ENCODE measurements around the gene KCNQ4. TPM values are rescaled to one million over a fixed set of nuclear protein-coding genes. Genes with fewer than 3 reads are reported as not detected.

KCNQ4 gene
- total and polyA plus RNA-seq, 7 experiments from 2014 or later, result 0.10 to 0.97 (median 0.20) TPM; not detected in 1

DNA sequence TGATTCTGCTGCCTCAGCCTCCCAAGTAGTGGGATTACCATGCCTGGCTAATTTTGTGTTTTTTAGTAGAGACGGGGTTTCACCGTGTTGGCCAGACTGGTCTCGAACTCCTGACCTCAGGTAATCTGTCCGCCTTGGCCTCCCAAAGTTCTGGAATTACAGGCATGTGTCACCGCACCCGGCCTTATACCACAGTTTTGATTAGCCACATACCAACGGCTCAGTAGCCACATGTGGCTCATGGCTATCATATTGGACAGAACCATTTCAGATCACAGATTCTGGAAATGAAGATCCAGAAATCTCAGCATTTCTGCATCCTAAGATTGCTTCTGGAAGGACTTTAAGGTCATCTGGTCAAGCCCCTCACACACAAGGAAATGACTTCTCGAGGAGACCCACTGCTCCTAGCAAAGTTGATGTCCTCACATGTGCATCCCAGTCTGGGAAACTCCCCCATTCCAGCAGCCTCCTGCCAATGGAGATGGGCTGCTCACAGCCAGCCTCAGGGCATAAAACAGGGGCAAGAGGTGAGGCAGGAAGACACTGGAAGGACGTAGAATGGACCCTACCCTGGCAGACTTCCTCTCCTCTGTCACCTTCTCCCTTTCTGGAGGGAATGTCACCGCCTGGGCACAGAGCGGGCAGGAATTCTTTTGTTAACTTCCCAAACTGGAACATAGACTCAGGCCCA, 96.0 kb downstream of the KCNQ4 start:
- H3K27ac Mint-ChIP-seq, result no peak overlapping the region
- intact Hi-C loops (cut with micrococcal nuclease), result no loop called here
- peaks cover 0 to 6% (median 0%) of the 10 kb centered on the region in 3 experiments for H3K9me3 ChIP-seq (ENCODE audit: control insufficient read depth in 2 of 3, low read length in 3 of 3)
- CTCF ChIA-PET, result interaction anchor here (0.7 kb wide), 1 partner anchor 19 kb away, joined by 3 read pairs; no protein-coding TSS in a partner anchor
- H3K9me3 Mint-ChIP-seq, result peaks cover 0 to 18% (median 4%) of the 10 kb centered on the region in 11 donors
- H3K27ac ChIP-seq (ENCODE audit: low read depth, low read length), result no peak overlapping the region
- no peak for ATAC-seq
- H3K36me3 ChIP-seq (ENCODE audit: control insufficient read depth in 2 of 3, insufficient read depth in 3 of 3, low read length in 3 of 3), result no peaks in the 10 kb centered on the region
- DNase-seq, result no peak
- H3K27me3 Mint-ChIP-seq, result peaks cover 15 to 23% (median 21%) of the 10 kb centered on the region in 5 donors
- POLR2A ChIA-PET, result no interaction called here
- H3K4me1 Mint-ChIP-seq, result peaks cover 0 to 33% (median 11%) of the 10 kb centered on the region in 7 donors
- no peak overlapping the region for H3K4me3 Mint-ChIP-seq
- peaks cover 5 to 21% of the 10 kb centered on the region in 2 donors for H3K4me1 ChIP-seq (ENCODE audit: control insufficient read depth in 2 of 2, insufficient read depth in 2 of 2, low read length in 2 of 2)
- H3K36me3 Mint-ChIP-seq, result peaks cover 0 to 20% (median 4%) of the 10 kb centered on the region in 5 donors
- peaks cover 0 to 8% of the 10 kb centered on the region in 2 donors for H3K27me3 ChIP-seq (ENCODE audit: control insufficient read depth in 2 of 2, insufficient read depth in 2 of 2, low read length in 2 of 2)
- H3K4me3 ChIP-seq (ENCODE audit: low read length), result no peak overlapping the region

DNA sequence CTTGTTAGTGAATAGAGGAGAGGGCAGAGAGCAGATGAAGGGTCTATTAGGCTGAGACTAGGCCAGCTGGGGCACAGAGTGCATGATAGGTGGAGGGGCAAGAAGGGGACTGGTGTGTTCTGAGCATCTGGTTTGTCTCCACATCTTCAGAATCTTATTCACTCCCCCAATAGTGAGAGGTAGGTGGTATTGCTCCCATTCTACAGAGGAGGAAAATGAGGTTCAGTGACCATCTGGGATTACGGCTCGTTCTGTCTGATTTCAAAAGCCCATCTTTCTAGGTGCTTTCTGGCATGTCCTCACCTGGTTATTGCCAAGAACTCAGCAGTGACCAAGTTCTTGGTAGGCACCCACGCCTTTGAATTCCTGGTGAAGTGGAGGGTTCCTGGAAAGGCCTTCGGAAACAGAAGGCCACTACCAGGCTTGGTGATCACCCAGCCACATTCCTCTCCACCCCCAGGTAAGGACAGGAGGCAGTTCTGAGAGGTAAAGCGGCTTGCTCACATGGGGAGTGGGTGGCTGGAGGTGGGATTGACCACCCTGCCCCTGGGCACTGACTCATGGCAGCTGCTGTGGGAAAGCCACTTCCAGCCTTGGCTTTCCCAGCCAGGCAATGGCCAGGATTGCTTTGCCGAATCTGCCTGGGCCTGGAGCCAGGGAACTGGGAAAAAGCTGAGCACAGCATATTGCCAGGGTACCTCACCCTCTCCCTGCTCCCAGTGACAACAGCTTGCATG, 97.4 kb downstream of the KCNQ4 start:
- peaks cover 0 to 8% of the 10 kb centered on the region in 2 donors for H3K27me3 ChIP-seq (ENCODE audit: control insufficient read depth in 2 of 2, insufficient read depth in 2 of 2, low read length in 2 of 2)
- no peak for DNase-seq
- peaks cover 0 to 14% (median 5%) of the 10 kb centered on the region in 11 donors for H3K9me3 Mint-ChIP-seq
- peaks cover 20 to 35% (median 32%) of the 10 kb centered on the region in 5 donors for H3K27me3 Mint-ChIP-seq
- no peaks in the 10 kb centered on the region for H3K36me3 ChIP-seq (ENCODE audit: control insufficient read depth in 2 of 3, insufficient read depth in 3 of 3, low read length in 3 of 3)
- ATAC-seq, result no peak
- no peak overlapping the region for H3K27ac ChIP-seq (ENCODE audit: low read depth, low read length)
- ChIA-PET POLR2A (interaction anchor here (0.6 kb wide), 1 partner anchor 12 kb away, joined by 3 read pairs; no protein-coding TSS in a partner anchor), CTCF (no interaction called here)
- H3K9me3 ChIP-seq (ENCODE audit: control insufficient read depth in 2 of 3, low read length in 3 of 3), result peaks cover 0 to 6% (median 0%) of the 10 kb centered on the region in 3 experiments
- H3K4me1 Mint-ChIP-seq, result peaks cover 0 to 22% (median 5%) of the 10 kb centered on the region in 7 donors
- intact Hi-C loops (cut with micrococcal nuclease), result no loop called here
- H3K4me1 ChIP-seq (ENCODE audit: control insufficient read depth in 2 of 2, insufficient read depth in 2 of 2, low read length in 2 of 2), result peaks cover 0 to 10% of the 10 kb centered on the region in 2 donors
- peak overlapping the region in 1 of 10 donors; percentile 13 for H3K4me3 Mint-ChIP-seq
- no peak overlapping the region for H3K4me3 ChIP-seq (ENCODE audit: low read length)
- no peak overlapping the region for H3K27ac Mint-ChIP-seq
- H3K36me3 Mint-ChIP-seq, result peaks cover 0 to 16% (median 4%) of the 10 kb centered on the region in 5 donors

DNA sequence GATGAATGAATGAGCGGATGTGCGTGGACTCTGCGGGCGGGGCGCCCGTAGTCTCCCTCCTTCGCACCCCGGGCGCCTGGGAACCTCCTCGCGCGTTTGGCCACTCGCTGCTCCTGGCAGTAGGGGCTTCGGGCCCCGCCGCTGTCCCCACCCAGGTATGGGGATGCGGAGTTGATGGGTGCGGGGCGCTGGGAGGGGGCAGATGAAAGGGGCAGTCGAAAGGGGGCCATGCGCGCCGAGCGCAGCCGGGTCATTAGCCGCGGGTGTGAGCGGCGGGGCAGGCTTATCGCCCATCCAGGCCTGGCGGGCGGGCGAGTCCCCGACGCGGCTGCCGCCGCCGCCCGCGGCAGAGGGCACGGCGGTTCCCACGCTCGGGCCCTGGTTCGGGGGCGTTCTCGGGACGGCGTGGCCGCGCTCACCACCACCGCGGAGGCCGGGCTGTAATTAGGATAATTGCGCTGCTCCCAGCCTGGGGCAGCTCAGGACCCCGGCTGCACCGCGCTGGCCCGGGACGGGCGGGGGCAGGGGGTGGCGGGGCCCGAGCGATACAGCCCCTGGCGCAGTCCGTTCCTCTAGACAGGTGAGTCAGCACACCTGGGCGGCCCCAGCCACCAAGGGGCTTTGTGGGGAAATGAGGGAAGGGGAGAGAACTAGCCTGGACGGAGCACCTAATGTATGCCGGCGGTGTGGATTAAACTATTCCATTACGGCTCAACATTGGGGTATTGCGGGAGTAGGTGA, 100.6 kb downstream of the KCNQ4 start:
- no peak overlapping the region for H3K4me3 ChIP-seq (ENCODE audit: low read length)
- no peak overlapping the region for H3K27ac Mint-ChIP-seq
- H3K27me3 Mint-ChIP-seq, result peaks cover 46 to 62% (median 48%) of the 10 kb centered on the region in 5 donors
- H3K4me3 Mint-ChIP-seq, result peak overlapping the region in 9 of 10 donors; percentile 3 to 80 (median 68)
- H3K9me3 Mint-ChIP-seq, result peaks cover 0 to 7% (median 0%) of the 10 kb centered on the region in 11 donors
- no peaks in the 10 kb centered on the region for H3K36me3 ChIP-seq (ENCODE audit: control insufficient read depth in 2 of 3, insufficient read depth in 3 of 3, low read length in 3 of 3)
- ATAC-seq (no peak), DNase-seq (no peak)
- H3K9me3 ChIP-seq (ENCODE audit: control insufficient read depth in 2 of 3, low read length in 3 of 3), result no peaks in the 10 kb centered on the region
- H3K36me3 Mint-ChIP-seq, result peaks cover 0 to 8% (median 5%) of the 10 kb centered on the region in 5 donors
- H3K4me1 Mint-ChIP-seq, result peaks cover 0 to 18% (median 5%) of the 10 kb centered on the region in 7 donors
- intact Hi-C loops (cut with micrococcal nuclease), result no loop called here
- H3K27ac ChIP-seq (ENCODE audit: low read depth, low read length), result no peak overlapping the region
- H3K27me3 ChIP-seq (ENCODE audit: control insufficient read depth in 2 of 2, insufficient read depth in 2 of 2, low read length in 2 of 2), result peaks cover 0 to 8% of the 10 kb centered on the region in 2 donors
- H3K4me1 ChIP-seq (ENCODE audit: control insufficient read depth in 2 of 2, insufficient read depth in 2 of 2, low read length in 2 of 2), result no peaks in the 10 kb centered on the region
- CTCF ChIA-PET, result no interaction called here
- POLR2A ChIA-PET, result no interaction called here

DNA sequence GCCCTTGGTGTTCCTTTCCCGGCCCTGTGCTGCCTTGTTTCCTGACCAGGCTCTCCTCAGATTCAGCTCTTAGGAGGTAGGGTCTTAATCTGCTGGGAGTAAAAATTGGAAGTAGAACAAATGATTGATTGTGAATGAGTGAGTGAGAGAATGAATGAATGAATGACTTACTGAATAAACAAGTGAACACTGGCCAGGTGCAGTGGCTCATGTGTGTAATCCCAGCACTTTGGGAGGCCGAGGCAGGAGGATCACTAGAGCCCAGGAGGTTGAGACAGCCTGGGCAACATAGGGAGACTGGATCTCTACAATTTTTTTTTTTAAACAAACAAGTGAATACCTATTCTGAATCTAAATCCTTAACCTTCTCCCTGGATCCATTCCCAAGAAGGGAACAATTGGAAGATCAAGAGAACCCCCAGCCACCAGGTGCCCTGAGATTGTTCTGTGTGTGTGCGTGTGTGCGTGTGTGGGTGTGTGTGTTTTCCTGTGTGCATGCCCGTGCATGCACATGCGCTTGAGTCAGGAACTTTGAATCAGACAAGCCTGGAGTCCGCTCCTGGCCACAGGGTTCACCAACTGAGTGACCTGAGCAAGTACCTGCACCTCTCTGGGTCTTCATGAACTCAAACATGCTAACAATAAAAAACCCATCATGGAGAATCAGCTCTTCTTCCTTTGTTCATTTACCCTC, 102.9 kb downstream of the KCNQ4 start:
- H3K36me3 Mint-ChIP-seq, result peaks cover 0 to 8% (median 5%) of the 10 kb centered on the region in 5 donors
- Histone ChIP-seq H3K9me3 (ENCODE audit: control insufficient read depth in 2 of 3, low read length in 3 of 3) (no peaks in the 10 kb centered on the region), H3K27ac (ENCODE audit: low read depth, low read length) (no peak overlapping the region), H3K4me3 (ENCODE audit: low read length) (no peak overlapping the region), H3K4me1 (ENCODE audit: control insufficient read depth in 2 of 2, insufficient read depth in 2 of 2, low read length in 2 of 2) (no peaks in the 10 kb centered on the region), H3K36me3 (ENCODE audit: control insufficient read depth in 2 of 3, insufficient read depth in 3 of 3, low read length in 3 of 3) (no peaks in the 10 kb centered on the region), H3K27me3 (ENCODE audit: control insufficient read depth in 2 of 2, insufficient read depth in 2 of 2, low read length in 2 of 2) (peaks cover 0 to 8% of the 10 kb centered on the region in 2 donors)
- POLR2A ChIA-PET, result no interaction called here
- ATAC-seq (no peak), DNase-seq (no peak)
- CTCF ChIA-PET, result interaction anchor here (0.6 kb wide), 1 partner anchor 657 kb away, joined by 4 read pairs; no protein-coding TSS in a partner anchor
- H3K4me1 Mint-ChIP-seq, result peaks cover 0 to 14% (median 5%) of the 10 kb centered on the region in 7 donors
- H3K9me3 Mint-ChIP-seq, result peaks cover 0 to 7% (median 1%) of the 10 kb centered on the region in 11 donors
- intact Hi-C loops (cut with micrococcal nuclease), result no loop called here
- peaks cover 51 to 72% (median 52%) of the 10 kb centered on the region in 5 donors for H3K27me3 Mint-ChIP-seq
- no peak overlapping the region for H3K27ac Mint-ChIP-seq
- H3K4me3 Mint-ChIP-seq, result no peak overlapping the region

GRCh38 chr1:40887012-40887378, 103.4 kb downstream of the KCNQ4 start:
- ATAC-seq, result no peak
- Mint-ChIP-seq H3K36me3 (peaks cover 0 to 8% (median 5%) of the 10 kb centered on the region in 5 donors), H3K27me3 (peaks cover 46 to 70% (median 52%) of the 10 kb centered on the region in 5 donors), H3K27ac (no peak overlapping the region), H3K4me3 (no peak overlapping the region), H3K4me1 (peaks cover 0 to 14% (median 5%) of the 10 kb centered on the region in 7 donors), H3K9me3 (peaks cover 0 to 7% (median 2%) of the 10 kb centered on the region in 11 donors)
- no peak for DNase-seq
- H3K36me3 ChIP-seq (ENCODE audit: control insufficient read depth in 2 of 3, insufficient read depth in 3 of 3, low read length in 3 of 3), result no peaks in the 10 kb centered on the region
- ChIA-PET POLR2A (no interaction called here), CTCF (interaction anchor here (0.6 kb wide), 1 partner anchor 658 kb away, joined by 4 read pairs; no protein-coding TSS in a partner anchor)
- H3K4me1 ChIP-seq (ENCODE audit: control insufficient read depth in 2 of 2, insufficient read depth in 2 of 2, low read length in 2 of 2), result no peaks in the 10 kb centered on the region
- no peaks in the 10 kb centered on the region for H3K9me3 ChIP-seq (ENCODE audit: control insufficient read depth in 2 of 3, low read length in 3 of 3)
- H3K27me3 ChIP-seq (ENCODE audit: control insufficient read depth in 2 of 2, insufficient read depth in 2 of 2, low read length in 2 of 2), result peaks cover 0 to 8% of the 10 kb centered on the region in 2 donors
- H3K4me3 ChIP-seq (ENCODE audit: low read length), result no peak overlapping the region
- intact Hi-C loops (cut with micrococcal nuclease), result no loop called here
- H3K27ac ChIP-seq (ENCODE audit: low read depth, low read length), result no peak overlapping the region

DNA sequence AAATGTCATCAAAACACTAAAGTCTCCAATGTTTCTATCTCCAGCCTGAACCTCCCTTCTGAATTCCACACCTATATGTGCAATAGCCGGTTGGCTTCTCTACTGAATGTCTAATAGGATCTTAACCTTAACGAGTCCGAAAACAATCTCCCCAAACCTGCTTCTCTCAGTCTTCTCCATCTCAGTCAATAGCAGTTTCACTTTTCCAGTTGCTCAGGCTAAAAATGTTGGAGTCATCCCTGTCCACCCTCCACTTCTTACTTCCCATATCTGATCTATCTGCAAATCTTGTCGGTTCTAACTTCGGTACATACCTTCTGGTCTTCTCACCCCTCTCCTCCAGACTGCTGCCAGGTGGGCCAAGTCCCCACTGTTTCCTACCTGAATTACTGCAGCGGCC, 104.1 kb downstream of the KCNQ4 start:
- intact Hi-C loops (cut with micrococcal nuclease), result no loop called here
- Mint-ChIP-seq H3K9me3 (peaks cover 0 to 8% (median 1%) of the 10 kb centered on the region in 11 donors), H3K27me3 (peaks cover 41 to 65% (median 50%) of the 10 kb centered on the region in 5 donors), H3K27ac (no peak overlapping the region), H3K36me3 (peaks cover 0 to 8% (median 5%) of the 10 kb centered on the region in 5 donors), H3K4me1 (peaks cover 0 to 14% (median 5%) of the 10 kb centered on the region in 7 donors), H3K4me3 (no peak overlapping the region)
- ChIA-PET POLR2A (no interaction called here), CTCF (no interaction called here)
- peaks cover 0 to 8% of the 10 kb centered on the region in 2 donors for H3K27me3 ChIP-seq (ENCODE audit: control insufficient read depth in 2 of 2, insufficient read depth in 2 of 2, low read length in 2 of 2)
- no peaks in the 10 kb centered on the region for H3K9me3 ChIP-seq (ENCODE audit: control insufficient read depth in 2 of 3, low read length in 3 of 3)
- H3K36me3 ChIP-seq (ENCODE audit: control insufficient read depth in 2 of 3, insufficient read depth in 3 of 3, low read length in 3 of 3), result no peaks in the 10 kb centered on the region
- no peak overlapping the region for H3K27ac ChIP-seq (ENCODE audit: low read depth, low read length)
- no peaks in the 10 kb centered on the region for H3K4me1 ChIP-seq (ENCODE audit: control insufficient read depth in 2 of 2, insufficient read depth in 2 of 2, low read length in 2 of 2)
- ATAC-seq, result no peak
- no peak overlapping the region for H3K4me3 ChIP-seq (ENCODE audit: low read length)
- DNase-seq, result no peak

Measured in naive thymus-derived CD4-positive, alpha-beta T cell (primary cell).